Osteoblast (primary cell): ENCODE measurements around the gene MAML1. TPM values are rescaled to one million over a fixed set of nuclear protein-coding genes. Genes with fewer than 3 reads are reported as not detected.

Source experiments
- DNase-seq: peaks from one replicate; pipeline ENCODE4 v3.0.0; 2011; ENCODE audit warnings: low spot score, mixed read lengths; ENCODE audit not compliant: insufficient read length; ENCODE audit errors: missing footprints
- H2AFZ ChIP-seq: 2 replicates; pipeline ENCODE4 v1.6.0; 2011; ENCODE audit warnings: mild to moderate bottlenecking, low read length
- H3K27ac ChIP-seq: 2 replicates; pipeline ENCODE4 v1.5.1; 2011; ENCODE audit warnings: mild to moderate bottlenecking, low read depth, low read length, moderate library complexity
- H3K27me3 ChIP-seq: 2 replicates; pipeline ENCODE4 v1.6.0; 2012; ENCODE audit warnings: mild to moderate bottlenecking, control low read depth, inconsistent platforms, low read length, moderate library complexity; ENCODE audit not compliant: insufficient read depth
- H3K36me3 ChIP-seq: 2 replicates; pipeline ENCODE4 v1.5.1; 2011; ENCODE audit warnings: mild to moderate bottlenecking, low read length, control low read depth, moderate library complexity; ENCODE audit not compliant: insufficient read depth
- H3K4me1 ChIP-seq: 2 replicates; pipeline ENCODE4 v1.5.1; 2011; ENCODE audit warnings: mild to moderate bottlenecking, low read length, control low read depth, moderate library complexity; ENCODE audit not compliant: insufficient read depth
- H3K4me2 ChIP-seq: 2 replicates; pipeline ENCODE4 v1.6.0; 2011; ENCODE audit warnings: mild to moderate bottlenecking, low read length; ENCODE audit not compliant: insufficient read depth
- H3K4me3 ChIP-seq: fragments of 200-600 bp; sonication (generic); 3 replicates; pipeline ENCODE4 v1.5.1; 2012; ENCODE audit warnings: mild to moderate bottlenecking, low read length, inconsistent platforms; ENCODE audit not compliant: insufficient read depth
- H3K79me2 ChIP-seq: 2 replicates; pipeline ENCODE4 v1.6.0; 2012; ENCODE audit warnings: mild to moderate bottlenecking, low read length, control low read depth, inconsistent platforms; ENCODE audit not compliant: insufficient read depth
- H3K9me3 ChIP-seq: 2 replicates; pipeline ENCODE4 v1.5.1; 2011; ENCODE audit warnings: low read depth, low read length, control low read depth
- H4K20me1 ChIP-seq: 2 replicates; pipeline ENCODE4 v1.6.0; 2012; ENCODE audit warnings: mild to moderate bottlenecking, low read length, control low read depth; ENCODE audit not compliant: insufficient read depth
- total RNA-seq: library from RNA; depleted of rRNA; stranded (reverse); fragments of >200 nt; gene quantifications from 2 replicates; pipeline ENCODE4 v1.2.3, GENCODE V29; 2012
- TF ChIP-seq, protein P1 (sequence below): IDR thresholded peaks from 2 replicates; pipeline ENCODE4 v1.5.1; 2011; ENCODE audit warnings: mild to moderate bottlenecking, low read depth, low read length, moderate library complexity; ENCODE audit errors: extremely low read depth

The MAML1 gene
- total RNA-seq, 1 donor, result 14.1 TPM

DNA sequence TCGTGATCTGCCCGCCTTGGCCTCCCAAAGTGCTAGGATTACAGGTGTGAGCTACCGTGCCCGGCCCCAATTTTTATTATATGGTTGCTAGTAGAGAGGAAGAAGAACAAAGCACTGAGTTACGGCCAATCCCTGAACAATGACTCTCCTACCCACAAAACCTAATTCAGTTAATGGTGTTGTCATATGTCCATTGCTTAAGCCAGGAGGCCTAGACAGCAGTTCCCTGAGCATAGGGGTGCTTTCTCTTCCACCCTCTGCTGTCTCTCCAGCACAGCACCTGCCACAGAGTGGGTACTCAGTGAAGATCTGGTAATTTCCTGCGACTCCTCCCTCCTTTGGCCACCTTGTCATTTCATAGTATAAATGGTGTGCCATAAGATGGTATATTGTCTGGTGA lies 39.7 kb downstream of the MAML1 start:
- peaks cover 72% of the 10 kb centered on the region for H3K36me3 ChIP-seq
- no peak overlapping the region for H2AFZ ChIP-seq
- peak; percentile 27 for DNase-seq
- TF ChIP-seq, protein P1, sequence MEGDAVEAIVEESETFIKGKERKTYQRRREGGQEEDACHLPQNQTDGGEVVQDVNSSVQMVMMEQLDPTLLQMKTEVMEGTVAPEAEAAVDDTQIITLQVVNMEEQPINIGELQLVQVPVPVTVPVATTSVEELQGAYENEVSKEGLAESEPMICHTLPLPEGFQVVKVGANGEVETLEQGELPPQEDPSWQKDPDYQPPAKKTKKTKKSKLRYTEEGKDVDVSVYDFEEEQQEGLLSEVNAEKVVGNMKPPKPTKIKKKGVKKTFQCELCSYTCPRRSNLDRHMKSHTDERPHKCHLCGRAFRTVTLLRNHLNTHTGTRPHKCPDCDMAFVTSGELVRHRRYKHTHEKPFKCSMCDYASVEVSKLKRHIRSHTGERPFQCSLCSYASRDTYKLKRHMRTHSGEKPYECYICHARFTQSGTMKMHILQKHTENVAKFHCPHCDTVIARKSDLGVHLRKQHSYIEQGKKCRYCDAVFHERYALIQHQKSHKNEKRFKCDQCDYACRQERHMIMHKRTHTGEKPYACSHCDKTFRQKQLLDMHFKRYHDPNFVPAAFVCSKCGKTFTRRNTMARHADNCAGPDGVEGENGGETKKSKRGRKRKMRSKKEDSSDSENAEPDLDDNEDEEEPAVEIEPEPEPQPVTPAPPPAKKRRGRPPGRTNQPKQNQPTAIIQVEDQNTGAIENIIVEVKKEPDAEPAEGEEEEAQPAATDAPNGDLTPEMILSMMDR, result no peak
- no peak overlapping the region for H3K4me2 ChIP-seq
- peaks cover 35% of the 10 kb centered on the region for H3K79me2 ChIP-seq
- no peaks in the 10 kb centered on the region for H3K27me3 ChIP-seq
- no peak overlapping the region for H3K4me3 ChIP-seq
- no peaks in the 10 kb centered on the region for H3K4me1 ChIP-seq
- no peaks in the 10 kb centered on the region for H3K9me3 ChIP-seq
- H3K27ac ChIP-seq, result no peak overlapping the region
- H4K20me1 ChIP-seq, result peaks cover 16% of the 10 kb centered on the region

DNA sequence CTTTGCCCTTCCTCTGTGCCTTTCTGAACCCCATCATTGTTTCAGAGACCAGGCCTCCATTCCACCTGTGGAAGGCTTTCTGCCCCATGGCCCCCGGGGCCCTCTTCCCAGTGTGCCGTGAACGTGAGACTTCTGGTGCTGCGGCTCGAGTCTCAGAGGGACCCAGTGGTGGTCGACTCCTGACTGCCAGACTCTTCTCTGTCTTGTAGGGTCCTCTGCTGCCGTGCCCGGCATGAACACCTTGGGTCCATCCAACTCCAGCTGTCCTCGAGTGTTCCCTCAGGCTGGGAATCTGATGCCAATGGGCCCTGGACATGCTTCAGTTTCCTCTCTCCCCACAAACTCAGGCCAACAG lies 41.0 kb downstream of the MAML1 start:
- no peak overlapping the region for H2AFZ ChIP-seq
- peaks cover 76% of the 10 kb centered on the region for H3K36me3 ChIP-seq
- no peaks in the 10 kb centered on the region for H3K27me3 ChIP-seq
- no peaks in the 10 kb centered on the region for H3K9me3 ChIP-seq
- peaks cover 11% of the 10 kb centered on the region for H4K20me1 ChIP-seq
- no peak overlapping the region for H3K4me2 ChIP-seq
- H3K4me1 ChIP-seq, result no peaks in the 10 kb centered on the region
- H3K79me2 ChIP-seq, result peaks cover 23% of the 10 kb centered on the region
- no peak overlapping the region for H3K27ac ChIP-seq
- no peak for DNase-seq
- TF ChIP-seq, protein P1, result no peak
- H3K4me3 ChIP-seq, result no peak overlapping the region

DNA sequence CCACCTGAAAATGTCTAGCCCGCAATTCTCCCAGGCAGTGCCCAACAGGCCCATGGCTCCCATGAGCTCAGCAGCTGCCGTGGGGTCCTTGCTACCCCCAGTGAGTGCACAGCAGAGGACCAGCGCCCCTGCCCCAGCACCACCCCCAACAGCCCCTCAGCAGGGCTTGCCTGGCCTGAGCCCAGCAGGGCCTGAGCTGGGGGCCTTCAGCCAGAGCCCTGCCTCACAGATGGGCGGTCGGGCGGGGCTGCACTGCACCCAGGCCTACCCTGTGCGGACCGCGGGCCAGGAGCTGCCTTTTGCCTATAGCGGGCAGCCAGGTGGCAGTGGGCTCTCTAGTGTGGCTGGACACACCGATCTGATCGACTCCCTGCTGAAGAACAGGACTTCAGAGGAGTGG lies 41.8 kb downstream of the MAML1 start:
- TF ChIP-seq, protein P1, result no peak
- Histone ChIP-seq H3K27me3 (no peaks in the 10 kb centered on the region), H3K36me3 (peaks cover 73% of the 10 kb centered on the region), H3K27ac (no peak overlapping the region), H3K4me1 (no peaks in the 10 kb centered on the region), H3K4me2 (no peak overlapping the region), H3K9me3 (no peaks in the 10 kb centered on the region), H3K4me3 (no peak overlapping the region), H3K79me2 (peaks cover 15% of the 10 kb centered on the region), H2AFZ (no peak overlapping the region), H4K20me1 (peaks cover 6% of the 10 kb centered on the region)
- peak; percentile 62 for DNase-seq

DNA sequence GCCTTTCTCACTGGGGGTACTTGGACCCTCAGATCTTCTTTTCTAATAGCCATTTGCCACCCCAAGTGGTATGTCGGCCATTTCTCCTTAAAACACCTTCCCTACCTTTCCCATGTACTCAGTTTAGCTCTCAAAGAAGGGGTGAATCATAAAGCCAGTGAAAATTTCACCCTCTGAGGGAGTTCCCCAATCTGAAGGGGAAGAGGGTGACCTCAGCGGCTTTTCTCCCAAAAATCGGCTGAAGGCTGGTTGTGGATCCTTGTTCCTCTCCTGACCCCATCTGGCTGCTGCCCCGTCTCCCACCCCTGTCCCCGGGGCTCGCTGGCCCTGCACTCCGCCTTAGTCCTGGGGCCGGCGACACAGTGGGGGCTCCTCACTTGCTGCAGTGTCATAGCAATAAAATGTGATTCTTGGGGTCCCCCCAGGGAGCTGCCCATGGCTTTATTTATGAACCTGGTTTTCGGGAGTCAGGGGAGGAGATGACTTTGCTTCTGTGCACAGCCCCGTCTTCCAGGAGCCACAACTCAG lies 43.9 kb downstream of the MAML1 start:
- H3K27ac ChIP-seq, result no peak overlapping the region
- H3K79me2 ChIP-seq, result no peaks in the 10 kb centered on the region
- no peaks in the 10 kb centered on the region for H3K9me3 ChIP-seq
- TF ChIP-seq, protein P1, result no peak
- peak; percentile 42 for DNase-seq
- H3K36me3 ChIP-seq, result peaks cover 56% of the 10 kb centered on the region
- H2AFZ ChIP-seq, result no peak overlapping the region
- H3K27me3 ChIP-seq, result no peaks in the 10 kb centered on the region
- H3K4me3 ChIP-seq, result no peak overlapping the region
- no peaks in the 10 kb centered on the region for H3K4me1 ChIP-seq
- H3K4me2 ChIP-seq, result no peak overlapping the region
- H4K20me1 ChIP-seq, result peaks cover 6% of the 10 kb centered on the region
